SU-DHL-6 (cell line): ENCODE results near the gene NSA2.
A peak's percentile ranks its signal among the peaks of the same experiment; 100 is the strongest.

Source experiments
- H2AFZ ChIP-seq: fragments of 200-600 bp; sonication (generic); 2 replicates; pipeline ENCODE4 v1.6.1; 2014; ENCODE audit warnings: low read depth, mild to moderate bottlenecking, moderate library complexity, mixed read lengths, antibody characterized with exemption, low read length; ENCODE audit not compliant: severe bottlenecking
- H3F3A ChIP-seq: fragments of 200-600 bp; shearing (Covaris generic); 2 replicates; pipeline ENCODE4 v1.6.0; 2016; ENCODE audit warnings: antibody characterized with exemption, mild to moderate bottlenecking; ENCODE audit not compliant: insufficient read depth
- H3K27ac ChIP-seq: fragments of 200-600 bp; sonication (generic); 2 replicates; pipeline ENCODE4 v1.5.1; 2016; ENCODE audit warnings: low read depth, mild to moderate bottlenecking, low read length, moderate library complexity, mixed read lengths
- H3K27me3 ChIP-seq: fragments of 200-600 bp; sonication (generic), shearing (Covaris generic); 2 replicates; pipeline ENCODE4 v1.6.0; 2014; ENCODE audit warnings: mild to moderate bottlenecking, low read length
- H3K36me3 ChIP-seq: fragments of 200-600 bp; sonication (generic); 2 replicates; pipeline ENCODE4 v1.6.1; 2014; ENCODE audit warnings: mild to moderate bottlenecking, low read length, mixed read lengths
- H3K4me2 ChIP-seq: fragments of 300-600, 200-600 bp; shearing (Covaris generic), sonication (generic); 2 replicates; pipeline ENCODE4 v1.6.0; 2014; ENCODE audit warnings: low read length, low read depth, mild to moderate bottlenecking; ENCODE audit not compliant: poor library complexity, severe bottlenecking
- H3K4me3 ChIP-seq: fragments of 200-600 bp; sonication (generic); 2 replicates; pipeline ENCODE4 v1.5.1; 2014; ENCODE audit warnings: antibody characterized with exemption, low read length, mild to moderate bottlenecking, mixed read lengths; ENCODE audit not compliant: insufficient read depth, poor library complexity, severe bottlenecking
- H3K79me2 ChIP-seq: fragments of 200-600 bp; sonication (generic); 2 replicates; pipeline ENCODE4 v1.6.1; 2014; ENCODE audit warnings: mild to moderate bottlenecking, low read length, moderate library complexity; ENCODE audit not compliant: insufficient read depth
- H3K9ac ChIP-seq: fragments of 200-600 bp; sonication (generic); 2 replicates; pipeline ENCODE4 v1.7.0; 2014; ENCODE audit warnings: mild to moderate bottlenecking, low read length
- H3K9me2 ChIP-seq: fragments of 200-600 bp; sonication (generic); replicated peaks from 2 replicates; pipeline ENCODE4 v1.6.1; 2014; ENCODE audit warnings: low read length; ENCODE audit not compliant: insufficient read depth
- H3K9me3 ChIP-seq: fragments of 200-600 bp; sonication (generic); 2 replicates; pipeline ENCODE4 v1.6.1; 2014; ENCODE audit warnings: low read length, mixed read lengths; ENCODE audit not compliant: insufficient read depth
- H4K20me1 ChIP-seq: fragments of 200-600 bp; sonication (generic); 2 replicates; pipeline ENCODE4 v1.6.1; 2014; ENCODE audit warnings: low read depth, mild to moderate bottlenecking, antibody characterized with exemption, low read length, moderate library complexity, mixed read lengths
- CTCF ChIP-seq: fragments of 200-600 bp; sonication (generic); IDR thresholded peaks from one replicate; pipeline ENCODE4 v1.5.1; 2017; ENCODE audit warnings: antibody characterized with exemption, mild to moderate bottlenecking, low read length, moderate library complexity; ENCODE audit not compliant: insufficient read depth, poor library complexity, severe bottlenecking
- EZH2phosphoT487 ChIP-seq: fragments of 200-600 bp; sonication (generic), shearing (Covaris generic); conservative IDR thresholded peaks from 2 replicates; pipeline ENCODE4 v1.6.1; 2018; ENCODE audit warnings: mild to moderate bottlenecking, antibody characterized with exemption, low read length, moderate library complexity, mixed read lengths

Gene NSA2

GRCh38 chr5:74766849-74767578 lies at the start of gene NSA2, which contains the start of gene GFM2:
Gene NSA2, plus strand, starts transcription at chr5:74767249. Its CDS starts 112 bp downstream, at chr5:74767361.
Gene GFM2, minus strand, starts transcription at chr5:74767117. Its CDS starts 3,375 bp downstream, at chr5:74763742.
- Histone ChIP-seq H3K79me2 (peaks cover 43% of the 10 kb centered on the region), H3K9me3 (no peaks in the 10 kb centered on the region), H3K4me2 (peak within 1 kb of the TSS; percentile 77), H3K27me3 (no peaks in the 10 kb centered on the region), H3K9ac (peak within 1 kb of the TSS; percentile 80), H3K27ac (peak within 1 kb of the TSS; percentile 69), H3K9me2 (no peaks in the 10 kb centered on the region), H4K20me1 (peaks cover 5% of the 10 kb centered on the region; the same call in 1 of the 2 replicates), H3K4me3 (peak within 1 kb of the TSS; percentile 96), H2AFZ (peak within 1 kb of the TSS; percentile 95), H3F3A (no peaks in the 10 kb centered on the region), H3K36me3 (peaks cover 30% of the 10 kb centered on the region; the same call in 1 of the 2 replicates)
- TF ChIP-seq CTCF (no peak), EZH2phosphoT487 (no peak)

GRCh38 chr5:74717596-74717995 lies 49.5 kb upstream of the NSA2 start:
- Histone ChIP-seq H4K20me1 (no peaks in the 10 kb centered on the region), H3K27me3 (no peaks in the 10 kb centered on the region), H2AFZ (no peak overlapping the region), H3K27ac (no peak overlapping the region), H3F3A (0 out of 2 replicates have a peak, but pooled peaks cover 4% of the 10 kb centered on the region), H3K9ac (no peak overlapping the region), H3K79me2 (no peaks in the 10 kb centered on the region), H3K9me2 (no peaks in the 10 kb centered on the region), H3K9me3 (no peaks in the 10 kb centered on the region), H3K36me3 (peaks cover 31% of the 10 kb centered on the region), H3K4me3 (no peak overlapping the region), H3K4me2 (no peak overlapping the region)
- TF ChIP-seq EZH2phosphoT487 (no peak), CTCF (no peak)

DNA sequence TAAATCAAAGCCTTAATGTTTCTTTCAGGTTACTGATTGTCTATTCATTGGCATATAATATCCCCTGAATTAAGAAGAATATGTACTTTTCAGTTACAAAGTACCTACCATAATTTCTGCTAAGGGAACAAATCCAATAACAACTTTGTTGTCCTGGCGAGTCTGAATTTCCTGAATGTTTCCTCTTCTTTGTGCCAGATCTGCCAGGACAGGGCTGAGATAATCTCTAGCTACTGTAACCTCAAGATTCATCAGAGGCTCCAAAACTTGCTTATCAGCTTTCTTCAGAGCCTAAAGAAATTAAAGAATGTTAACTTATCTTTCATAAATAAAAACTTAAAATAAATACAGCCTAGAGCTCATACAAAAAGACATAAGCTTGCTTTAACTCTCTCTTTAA lies 44.8 kb upstream of the NSA2 start:
- no peak overlapping the region for H3K27ac ChIP-seq
- no peak overlapping the region for H3K4me2 ChIP-seq
- no peak overlapping the region for H3K9ac ChIP-seq
- no peaks in the 10 kb centered on the region for H3K9me3 ChIP-seq
- no peak overlapping the region for H2AFZ ChIP-seq
- peaks cover 46% of the 10 kb centered on the region for H3K36me3 ChIP-seq
- no peaks in the 10 kb centered on the region for H4K20me1 ChIP-seq
- no peak for TF ChIP-seq EZH2phosphoT487
- no peak for TF ChIP-seq CTCF
- H3K79me2 ChIP-seq, result no peaks in the 10 kb centered on the region
- no peaks in the 10 kb centered on the region for H3K9me2 ChIP-seq
- H3K27me3 ChIP-seq, result no peaks in the 10 kb centered on the region
- 0 out of 2 replicates have a peak, but pooled peaks cover 4% of the 10 kb centered on the region for H3F3A ChIP-seq
- H3K4me3 ChIP-seq, result no peak overlapping the region
